Measurements from ENCODE around the gene DCXR. TPM values are rescaled to one million over a fixed set of nuclear protein-coding genes. Genes with fewer than 3 reads are reported as not detected.

DCXR gene
- polyA plus RNA-seq, 3 donors, result 88.8 to 93.1 (median 90.3) TPM

- Mint-ChIP-seq H3K4me1 (peaks cover 36% of the 10 kb centered on the region), H3K27ac (no peak overlapping the region), H3K36me3 (peaks cover 12 to 34% of the 10 kb centered on the region in 2 donors), H3K9me3 (no peaks in the 10 kb centered on the region), H3K27me3 (ENCODE audit: low read depth in 3 of 3) (peaks cover 3 to 5% (median 4%) of the 10 kb centered on the region in 3 donors), H3K4me3 (no peak overlapping the region)
- H2AFZ ChIP-seq (ENCODE audit: insufficient read depth, low read depth, low read length, poor library complexity, severe bottlenecking), result no peak overlapping the region
- no peak overlapping the region for H3K27ac ChIP-seq (ENCODE audit: low read depth in 1 of 2, low read length in 2 of 2)
- intact Hi-C loops (cut with micrococcal nuclease), result loop anchor here in 1 of 2 donors (10.0 kb wide), 1 partner anchor 299 kb away; no protein-coding TSS in a partner anchor
- H3K9me3 ChIP-seq (replicated peaks in 1 of 2; ENCODE audit: control insufficient read depth in 1 of 2, insufficient read depth in 1 of 2, low read length in 2 of 2), result no peaks in the 10 kb centered on the region
- H3K27me3 ChIP-seq (ENCODE audit: control insufficient read depth in 2 of 2, insufficient read depth in 2 of 2, low read length in 2 of 2), result no peaks in the 10 kb centered on the region
- DNase-seq, result no peak
- H3K4me1 ChIP-seq (ENCODE audit: control insufficient read depth in 1 of 2, insufficient read depth in 2 of 2, low read length in 2 of 2), result peaks cover 34 to 49% of the 10 kb centered on the region in 2 donors
- H3K36me3 ChIP-seq (replicated peaks in 1 of 2; ENCODE audit: control insufficient read depth in 1 of 2, insufficient read depth in 2 of 2, low read length in 2 of 2), result peaks cover 0 to 4% of the 10 kb centered on the region in 2 donors
- 96% methylated on average over 23 of the region's 25 CpGs for WGBS (ENCODE audit: insufficient coverage)
- H3K4me2 ChIP-seq (replicated peaks; ENCODE audit: extremely low read depth, low read length, poor library complexity, severe bottlenecking), result no peak overlapping the region
- H3K4me3 ChIP-seq (replicated peaks in 1 of 3; ENCODE audit: low read depth in 2 of 3, low read length in 3 of 3), result no peak overlapping the region
- peaks cover 26% of the 10 kb centered on the region for H3K79me2 ChIP-seq (ENCODE audit: insufficient read depth, low read length)
- H4K20me1 ChIP-seq (ENCODE audit: insufficient read depth, low read length), result peaks cover 24% of the 10 kb centered on the region
- no peak overlapping the region for H3K9ac ChIP-seq (ENCODE audit: insufficient read depth, low read length, poor library complexity, severe bottlenecking)
- no peak for TF ChIP-seq CTCF (IDR thresholded peaks at IDR 0.05)
These were observed 11.9 kb downstream of the DCXR start for GRCh38 chr17:82025401-82026107.

- Histone ChIP-seq H3K9me3 (replicated peaks in 1 of 2; ENCODE audit: control insufficient read depth in 1 of 2, insufficient read depth in 1 of 2, low read length in 2 of 2) (no peaks in the 10 kb centered on the region), H3K27me3 (ENCODE audit: control insufficient read depth in 2 of 2, insufficient read depth in 2 of 2, low read length in 2 of 2) (no peaks in the 10 kb centered on the region), H3K4me2 (replicated peaks; ENCODE audit: extremely low read depth, low read length, poor library complexity, severe bottlenecking) (no peak overlapping the region), H3K9ac (ENCODE audit: insufficient read depth, low read length, poor library complexity, severe bottlenecking) (no peak overlapping the region), H3K27ac (ENCODE audit: low read depth in 1 of 2, low read length in 2 of 2) (no peak overlapping the region), H3K36me3 (replicated peaks in 1 of 2; ENCODE audit: control insufficient read depth in 1 of 2, insufficient read depth in 2 of 2, low read length in 2 of 2) (peaks cover 0 to 4% of the 10 kb centered on the region in 2 donors), H3K79me2 (ENCODE audit: insufficient read depth, low read length) (peaks cover 33% of the 10 kb centered on the region), H3K4me1 (ENCODE audit: control insufficient read depth in 1 of 2, insufficient read depth in 2 of 2, low read length in 2 of 2) (peaks cover 28 to 42% of the 10 kb centered on the region in 2 donors), H4K20me1 (ENCODE audit: insufficient read depth, low read length) (peaks cover 27% of the 10 kb centered on the region), H3K4me3 (replicated peaks in 1 of 3; ENCODE audit: low read depth in 2 of 3, low read length in 3 of 3) (no peak overlapping the region), H2AFZ (ENCODE audit: insufficient read depth, low read depth, low read length, poor library complexity, severe bottlenecking) (no peak overlapping the region)
- Mint-ChIP-seq H3K4me3 (no peak overlapping the region), H3K27ac (no peak overlapping the region), H3K36me3 (peaks cover 12 to 34% of the 10 kb centered on the region in 2 donors), H3K4me1 (peaks cover 36% of the 10 kb centered on the region), H3K27me3 (ENCODE audit: low read depth in 3 of 3) (peaks cover 3 to 4% (median 3%) of the 10 kb centered on the region in 3 donors), H3K9me3 (no peaks in the 10 kb centered on the region)
- no peak for TF ChIP-seq CTCF (IDR thresholded peaks at IDR 0.05)
- WGBS (ENCODE audit: insufficient coverage), result 95% methylated on average over 12 of the region's 17 CpGs
- intact Hi-C loops (cut with micrococcal nuclease), result loop anchor here in 1 of 2 donors (5.0 to 10.0 kb wide), 2 partner anchors 48 to 300 kb away; partner anchors contain the start of gene ASPSCR1
- DNase-seq, result no peak
These were observed 12.6 kb downstream of the DCXR start for GRCh38 chr17:82024859-82025258.
